NCI-H2107 (cell line): Measurements from ENCODE around the gene SMLR1.
"Not testable (repeated sequence)": the region's sequence is repeated elsewhere in the genome, so short reads cannot be mapped to it uniquely, and the experiment has no call there.

ENCODE experiments used
- DNase-seq: peaks from one replicate; lab custom pipeline; 2025; lab: John Stamatoyannopoulos, UW

The SMLR1 gene

GRCh38 chr6:130827247-130828149, at the start of gene SMLR1:
SMLR1 (plus strand) TSS chr6:130827406; CDS start chr6:130827414, 8 bp downstream.
- no peak for DNase-seq

DNA sequence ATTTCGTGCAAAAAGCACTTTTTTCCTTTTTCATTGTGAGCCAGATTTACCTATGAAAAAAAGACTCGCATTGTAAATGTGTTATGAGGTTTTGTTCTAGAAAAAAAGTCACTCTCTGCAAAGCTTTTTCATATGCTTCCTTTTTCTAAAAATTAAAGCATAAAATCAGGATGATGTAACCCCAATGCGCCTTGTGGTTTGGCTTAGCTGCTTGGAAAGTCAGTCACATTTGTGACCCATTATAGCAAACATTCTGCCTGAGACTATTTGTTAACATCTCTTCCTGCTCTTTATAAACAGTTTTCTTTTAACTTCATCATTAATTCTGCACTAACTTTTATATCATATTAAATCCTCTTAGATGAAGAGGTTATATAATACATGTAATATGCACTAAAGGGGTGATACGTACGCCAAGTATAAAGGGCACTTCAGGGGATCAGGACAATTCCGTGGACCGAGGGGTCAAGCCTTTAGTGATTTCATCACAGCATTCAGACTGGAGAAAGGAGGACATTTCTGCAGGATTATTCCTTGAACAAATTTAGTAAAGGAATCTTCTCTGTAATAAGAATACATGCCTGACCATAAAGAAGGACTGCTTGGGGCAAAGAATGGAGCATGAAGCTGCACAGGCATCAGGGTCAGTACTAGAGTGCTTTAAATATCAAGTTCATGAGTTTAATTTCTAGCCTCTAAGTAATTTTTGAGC, 48.1 kb upstream of the SMLR1 start:
- DNase-seq: no peak

GRCh38 chr6:130779658-130780033, 47.6 kb upstream of the SMLR1 start:
- no peak for DNase-seq

DNA sequence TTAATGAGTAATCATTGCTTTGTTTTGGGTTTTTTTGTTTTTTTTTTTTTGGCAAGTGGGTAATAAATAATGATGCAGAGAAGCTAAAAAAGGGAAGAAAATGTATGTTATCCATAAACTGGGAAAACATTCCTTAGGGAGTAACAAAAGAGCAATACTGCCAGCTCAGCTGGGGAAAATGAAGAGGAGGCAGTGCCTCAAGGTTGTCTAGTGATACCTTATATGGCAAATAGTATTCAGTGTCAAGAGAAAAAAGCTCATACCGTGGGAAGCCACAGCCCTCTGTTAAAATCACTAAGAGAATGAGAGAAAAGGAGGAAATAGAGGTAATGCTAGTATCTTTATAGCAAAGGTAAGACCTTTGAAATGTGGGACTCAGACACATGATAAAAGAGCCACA, 47.1 kb upstream of the SMLR1 start:
- no peak for DNase-seq

- no peak for DNase-seq
Measured at GRCh38 chr6:130781557-130781956, 45.6 kb upstream of the SMLR1 start.

DNA sequence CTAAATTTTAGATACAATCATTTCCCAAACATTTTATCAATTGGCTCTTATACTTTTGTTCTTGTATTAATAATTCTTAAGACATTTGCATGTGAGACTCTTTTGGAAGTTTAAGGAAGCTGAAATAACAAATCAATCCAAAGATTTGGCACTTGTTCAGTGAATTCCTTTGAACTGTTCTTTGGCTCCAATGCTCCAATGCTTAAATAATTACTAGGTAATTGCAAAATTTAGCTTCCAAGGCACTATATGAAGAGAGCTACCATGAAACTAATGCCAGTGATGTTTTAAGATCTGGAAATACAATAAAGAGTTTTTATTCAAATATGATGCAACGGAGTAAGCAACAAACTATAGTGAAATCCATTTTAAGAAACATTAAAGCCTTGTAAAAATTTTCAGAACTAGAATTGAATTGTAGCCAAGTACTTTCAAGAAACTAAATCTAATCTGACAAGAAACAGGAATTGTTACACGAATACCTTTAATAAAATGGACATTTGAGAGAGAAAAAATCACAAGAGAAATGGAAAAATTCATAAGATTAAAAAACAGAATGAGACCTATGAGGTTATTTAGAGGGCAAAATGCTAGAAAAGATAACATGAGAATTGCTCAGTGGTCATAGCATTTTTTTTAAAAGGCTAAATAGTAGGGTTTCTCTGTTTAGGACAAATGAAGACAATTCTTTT, 43.6 kb upstream of the SMLR1 start:
- no peak for DNase-seq

- no peak for DNase-seq
Measured at GRCh38 chr6:130787726-130788500, 39.3 kb upstream of the SMLR1 start.

- DNase-seq: no peak
Measured at GRCh38 chr6:130788954-130789353, 38.3 kb upstream of the SMLR1 start.

GRCh38 chr6:130794010-130794697, 33.1 kb upstream of the SMLR1 start:
- no peak for DNase-seq

GRCh38 chr6:130794738-130795137, 32.5 kb upstream of the SMLR1 start:
- no peak for DNase-seq

GRCh38 chr6:130796313-130796905, 30.8 kb upstream of the SMLR1 start:
- no peak for DNase-seq

DNA sequence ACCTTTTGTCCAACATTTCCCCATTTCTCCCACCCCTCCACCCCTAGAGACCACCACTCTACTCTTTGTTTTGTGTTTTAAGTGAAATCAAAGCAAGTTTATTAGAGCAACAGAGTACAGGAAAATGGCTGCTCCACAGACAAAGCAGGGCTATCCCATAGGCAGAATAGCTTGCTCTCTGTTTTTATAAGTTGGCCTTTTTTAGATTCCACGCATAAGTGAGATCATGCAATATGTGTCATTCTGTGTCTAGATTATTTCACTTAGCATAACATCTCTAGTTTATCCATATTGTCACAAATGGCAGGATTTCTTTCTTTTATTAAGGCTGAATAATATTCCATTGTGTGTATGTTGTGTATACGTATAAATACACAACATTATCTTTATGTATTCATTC, 30.1 kb upstream of the SMLR1 start:
- DNase-seq: no peak

DNA sequence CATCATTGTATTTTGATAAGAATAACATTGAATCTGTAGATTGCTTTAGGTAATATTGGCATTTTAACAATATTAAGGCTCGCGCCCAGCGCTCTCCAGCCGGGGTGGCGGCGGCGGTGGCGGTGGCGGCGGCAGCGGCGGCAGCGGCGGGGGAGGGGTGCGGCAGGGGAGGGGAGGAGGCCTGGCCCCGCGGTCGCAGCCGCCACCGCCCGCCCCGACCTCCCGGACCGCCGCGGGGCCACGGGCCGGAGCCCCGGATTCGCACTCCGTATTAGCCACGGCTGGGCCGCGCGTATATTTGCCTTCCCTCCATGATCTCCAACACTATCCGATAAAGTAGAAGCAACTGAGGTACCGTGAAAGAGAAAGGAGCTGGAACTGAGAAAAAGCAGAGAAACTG, 25.8 kb upstream of the SMLR1 start:
- not testable (repeated sequence) for DNase-seq

- DNase-seq: no peak
Measured at GRCh38 chr6:130810307-130811030, 16.7 kb upstream of the SMLR1 start.

DNA sequence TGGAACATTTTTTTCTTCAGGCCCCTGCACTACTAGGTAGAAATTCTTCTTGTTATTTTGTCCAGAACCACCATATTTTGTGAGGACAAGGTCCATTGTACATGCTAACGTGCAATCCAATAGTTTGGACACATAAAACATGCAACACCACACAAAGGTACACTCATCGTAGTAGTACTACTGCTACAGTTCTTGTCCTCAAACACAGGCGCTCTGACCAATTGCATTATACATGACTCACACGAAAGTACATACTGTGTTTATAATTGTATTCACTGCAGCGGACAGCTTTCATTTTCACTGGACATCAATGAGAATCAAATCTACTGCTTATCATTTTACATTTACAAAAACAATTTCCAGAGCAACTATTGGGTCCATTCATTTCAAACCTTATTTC, 15.3 kb upstream of the SMLR1 start:
- DNase-seq: no peak

GRCh38 chr6:130814506-130814905, 12.7 kb upstream of the SMLR1 start:
- DNase-seq: no peak

- no peak for DNase-seq
Measured at GRCh38 chr6:130815200-130816071, 11.8 kb upstream of the SMLR1 start.

GRCh38 chr6:130822736-130823135, 4.5 kb upstream of the SMLR1 start:
- no peak for DNase-seq

GRCh38 chr6:130824978-130825694, 2.1 kb upstream of the SMLR1 start:
- DNase-seq: no peak
